Osteocyte (in vitro differentiated cells): ENCODE measurements around the gene UNKL. TPM values are rescaled to one million over a fixed set of nuclear protein-coding genes. Genes with fewer than 3 reads are reported as not detected.

Experiments used
- DNase-seq: peaks from one replicate; pipeline ENCODE4 v3.0.0; 2021; ENCODE audit warnings: mixed read lengths; ENCODE audit not compliant: unreplicated experiment; ENCODE audit errors: extremely low spot score
- H3K27ac Mint-ChIP-seq: one replicate; pipeline ENCODE4 v1.8.0; 2021; ENCODE audit warnings: mild to moderate bottlenecking, mixed read lengths; ENCODE audit not compliant: unreplicated experiment
- H3K27me3 Mint-ChIP-seq: one replicate; pipeline ENCODE4 v1.8.0; 2021; ENCODE audit warnings: mixed read lengths; ENCODE audit not compliant: unreplicated experiment
- H3K36me3 Mint-ChIP-seq: one replicate; pipeline ENCODE4 v1.8.0; 2021; ENCODE audit warnings: mixed read lengths; ENCODE audit not compliant: unreplicated experiment
- H3K4me1 Mint-ChIP-seq: one replicate; pipeline ENCODE4 v1.8.0; 2021; ENCODE audit warnings: mixed read lengths; ENCODE audit not compliant: unreplicated experiment
- H3K4me3 Mint-ChIP-seq: one replicate; pipeline ENCODE4 v1.8.0; 2021; ENCODE audit warnings: mild to moderate bottlenecking, moderate library complexity, mixed read lengths; ENCODE audit not compliant: unreplicated experiment
- H3K9me3 Mint-ChIP-seq: one replicate; pipeline ENCODE4 v1.8.0; 2021; ENCODE audit warnings: mixed read lengths; ENCODE audit not compliant: unreplicated experiment
- CTCF ChIP-seq: fragments of 200-600 bp; sonication (generic); IDR thresholded peaks from 2 replicates; pipeline ENCODE4 v1.5.0; 2021; ENCODE audit warnings: antibody characterized with exemption, mild to moderate bottlenecking, moderate library complexity
- total RNA-seq: library from RNA; stranded (reverse); gene quantifications from 2 replicates; pipeline ENCODE4 v1.2.1, GENCODE V29; 2021

UNKL gene
- total RNA-seq, 1 donor from 2014 or later = 34.4 TPM

DNA sequence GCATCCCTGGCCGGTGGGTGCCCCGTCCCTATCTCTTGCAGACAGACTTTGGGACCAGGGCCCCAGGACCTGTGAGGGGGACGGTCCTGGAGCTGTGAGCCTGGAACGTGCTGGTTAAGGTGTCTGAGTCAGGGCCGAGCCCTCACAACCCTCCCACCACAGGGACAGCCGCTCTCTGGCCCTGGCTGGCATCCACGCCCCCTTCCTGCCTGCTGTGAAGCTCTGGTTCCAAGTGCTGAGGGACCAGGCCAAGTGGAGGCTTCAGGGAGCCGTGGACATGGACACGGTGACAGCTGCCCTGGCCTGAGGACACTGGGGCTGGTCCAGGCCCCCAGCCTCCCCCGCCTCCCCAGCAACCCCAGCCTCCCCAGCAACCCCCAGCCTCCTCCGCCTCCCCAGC lies 69.4 kb downstream of the UNKL start:
- H3K27ac Mint-ChIP-seq = no peak overlapping the region
- no peaks in the 10 kb centered on the region for H3K9me3 Mint-ChIP-seq
- peaks cover 5% of the 10 kb centered on the region for H3K27me3 Mint-ChIP-seq
- no peak for TF ChIP-seq CTCF
- no peak for DNase-seq
- peaks cover 5% of the 10 kb centered on the region for H3K36me3 Mint-ChIP-seq
- peaks cover 9% of the 10 kb centered on the region for H3K4me1 Mint-ChIP-seq
- no peak overlapping the region for H3K4me3 Mint-ChIP-seq

- Mint-ChIP-seq H3K36me3 (peaks cover 3% of the 10 kb centered on the region), H3K27me3 (peaks cover 5% of the 10 kb centered on the region), H3K9me3 (no peaks in the 10 kb centered on the region), H3K27ac (no peak overlapping the region), H3K4me1 (peaks cover 9% of the 10 kb centered on the region), H3K4me3 (no peak overlapping the region)
- no peak for TF ChIP-seq CTCF
- DNase-seq = no peak
These were observed 70.0 kb downstream of the UNKL start for GRCh38 chr16:1344499-1344898.

- Mint-ChIP-seq H3K4me3 (no peak overlapping the region), H3K4me1 (peaks cover 9% of the 10 kb centered on the region), H3K27ac (no peak overlapping the region), H3K27me3 (peaks cover 5% of the 10 kb centered on the region), H3K36me3 (no peaks in the 10 kb centered on the region), H3K9me3 (no peaks in the 10 kb centered on the region)
- TF ChIP-seq CTCF = no peak
- no peak for DNase-seq
These were observed 70.9 kb downstream of the UNKL start for GRCh38 chr16:1343428-1344242.

DNA sequence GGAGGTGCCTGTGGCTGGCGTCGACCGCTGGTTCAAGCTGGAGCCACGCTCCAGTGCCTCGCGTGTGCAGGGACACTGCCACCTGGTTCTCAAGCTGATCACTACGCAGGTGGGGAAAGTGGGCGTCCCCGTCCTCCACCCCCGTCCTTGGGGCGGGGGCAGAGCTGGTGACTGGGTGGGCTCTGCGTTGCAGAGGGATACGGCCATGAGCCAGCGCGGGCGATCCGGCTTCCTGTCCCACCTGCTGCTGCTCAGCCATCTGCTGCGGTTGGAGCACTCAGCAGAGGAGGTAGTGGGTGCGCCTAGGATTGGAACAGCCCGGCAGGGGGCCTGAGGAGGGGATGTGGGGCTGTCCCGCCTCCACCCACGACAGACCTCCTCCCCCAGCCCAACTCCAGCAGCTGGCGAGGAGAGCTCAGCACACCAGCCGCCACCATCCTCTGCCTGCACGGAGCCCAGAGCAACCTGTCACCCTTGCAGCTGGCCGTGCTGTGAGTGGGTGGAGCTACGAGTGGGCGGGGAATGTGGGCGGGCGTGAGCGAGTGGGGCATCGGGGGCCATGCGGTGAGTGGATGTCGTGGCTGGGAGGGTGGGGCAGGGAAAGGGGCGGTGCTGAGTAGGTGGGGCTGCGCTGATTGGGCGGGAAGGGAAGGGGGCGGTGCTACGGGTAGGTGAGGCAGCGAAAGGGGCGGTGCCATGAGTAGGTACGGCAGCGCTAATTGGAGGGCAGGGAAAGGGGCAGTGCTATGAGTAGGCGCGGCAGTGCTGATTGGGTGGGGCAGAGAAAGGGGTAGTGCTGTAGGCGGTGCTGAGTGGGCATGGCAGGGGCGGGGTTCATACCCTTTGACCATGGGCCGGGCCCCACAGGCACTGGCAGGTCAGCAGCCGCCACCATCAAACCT lies 71.7 kb downstream of the UNKL start:
- peaks cover 9% of the 10 kb centered on the region for H3K4me1 Mint-ChIP-seq
- H3K9me3 Mint-ChIP-seq = no peaks in the 10 kb centered on the region
- H3K36me3 Mint-ChIP-seq = no peaks in the 10 kb centered on the region
- no peak for DNase-seq
- no peak for TF ChIP-seq CTCF
- no peak overlapping the region for H3K4me3 Mint-ChIP-seq
- no peak overlapping the region for H3K27ac Mint-ChIP-seq
- peaks cover 5% of the 10 kb centered on the region for H3K27me3 Mint-ChIP-seq
